SK-N-SH (cell line): Measurements from ENCODE around the gene PBX3. TPM values are rescaled to one million over a fixed set of nuclear protein-coding genes. Genes with fewer than 3 reads are reported as not detected.

Experiments used
- CTCF ChIA-PET: fragments of 300-600, 350-600 bp; formaldehyde crosslinking; extraction: SDS; loops from one replicate; lab custom pipeline; 2021; lab: Yijun Ruan, JAX
- POLR2A ChIA-PET: fragments of 350-600 bp; sonication (Branson Sonifier 250); formaldehyde crosslinking; extraction: SDS; loops from one replicate; lab custom pipeline; 2020; ENCODE audit warnings: antibody characterized with exemption, inconsistent platforms; lab: Yijun Ruan, JAX
- DNase-seq: peaks from one replicate; pipeline ENCODE4 v3.0.0; 2012
- H2AFZ ChIP-seq: fragments of 200-600 bp; sonication (generic); 2 replicates; pipeline ENCODE4 v1.8.1; 2016; ENCODE audit warnings: antibody characterized with exemption, mild to moderate bottlenecking, low read depth
- H3F3A ChIP-seq: fragments of 200-600 bp; sonication (generic); replicated peaks from 2 replicates; pipeline ENCODE3; 2016; ENCODE audit warnings: antibody characterized with exemption, mild to moderate bottlenecking; ENCODE audit not compliant: insufficient read depth
- H3K27ac ChIP-seq, 2 experiments: fragments of 200-500 bp in 1 of 2; fragments of 200-600 bp in 1 of 2; sonication (Bioruptor generic) in 1 of 2; sonication (generic), shearing (Covaris generic) in 1 of 2; 2 replicates each; pipeline versions ENCODE4 v1.5.1 to v1.6.1; 2014 to 2016; ENCODE audit warnings: low read depth in 2 of 2, inconsistent platforms in 1 of 2, low read length in 1 of 2, mild to moderate bottlenecking in 1 of 2, mixed read lengths in 1 of 2
- H3K27me3 ChIP-seq: fragments of 200-600 bp; sonication (generic), shearing (Covaris generic); 2 replicates; pipeline ENCODE4 v1.6.1; 2016; ENCODE audit warnings: mixed run types; ENCODE audit not compliant: insufficient read depth
- H3K36me3 ChIP-seq, 2 experiments: fragments of 200-500 bp in 1 of 2; fragments of 200-600 bp in 1 of 2; sonication (Bioruptor generic) in 1 of 2; sonication (generic) in 1 of 2; replicated peaks in 1 of 2; 2 replicates each; pipeline versions ENCODE3 to v1.5.1; 2014 to 2016; ENCODE audit warnings: low read length in 1 of 2, mild to moderate bottlenecking in 1 of 2; ENCODE audit not compliant: insufficient read depth in 2 of 2, control insufficient read depth in 1 of 2
- H3K4me1 ChIP-seq, 2 experiments: fragments of 200-500 bp in 1 of 2; fragments of 200-600 bp in 1 of 2; sonication (Bioruptor generic) in 1 of 2; sonication (generic), shearing (Covaris generic) in 1 of 2; 2 replicates each; pipeline versions ENCODE4 v1.5.1 to v1.6.1; 2014 to 2016; ENCODE audit warnings: low read depth in 1 of 2, low read length in 1 of 2, mixed run types in 1 of 2; ENCODE audit not compliant: insufficient read depth in 2 of 2, control insufficient read depth in 1 of 2
- H3K4me2 ChIP-seq: fragments of 200-600 bp; sonication (generic), shearing (Covaris generic); 2 replicates; pipeline ENCODE4 v1.6.1; 2017; ENCODE audit warnings: mixed run types
- H3K4me3 ChIP-seq, 2 experiments: fragments of 200-500 bp in 1 of 2; fragments of 200-600 bp in 1 of 2; sonication (Bioruptor generic) in 1 of 2; sonication (generic), shearing (Covaris generic) in 1 of 2; 2 replicates each; pipeline versions ENCODE4 v1.5.1 to v1.8.1; 2014 to 2016; ENCODE audit warnings: low read depth in 2 of 2, inconsistent platforms in 1 of 2, low read length in 1 of 2, mild to moderate bottlenecking in 1 of 2, mixed read lengths in 1 of 2, moderate library complexity in 1 of 2
- H3K79me2 ChIP-seq: fragments of 200-600 bp; sonication (generic); 2 replicates; pipeline ENCODE4 v1.8.1; 2017; ENCODE audit warnings: mild to moderate bottlenecking; ENCODE audit not compliant: insufficient read depth
- H3K9ac ChIP-seq: fragments of 200-600 bp; sonication (generic); 2 replicates; pipeline ENCODE4 v1.6.1; 2017; ENCODE audit warnings: mixed run types
- H3K9me2 ChIP-seq: fragments of 200-600 bp; sonication (generic); 2 replicates; pipeline ENCODE4 v1.6.1; 2017; ENCODE audit warnings: mixed run types
- H3K9me3 ChIP-seq: fragments of 200-600 bp; sonication (generic); 2 replicates; pipeline ENCODE4 v1.6.1; 2017; ENCODE audit warnings: mixed run types, mild to moderate bottlenecking, moderate library complexity
- H4K20me1 ChIP-seq: fragments of 200-600 bp; sonication (generic); 2 replicates; pipeline ENCODE4 v1.6.1; 2017; ENCODE audit warnings: mild to moderate bottlenecking, mixed run types; ENCODE audit not compliant: insufficient read depth
- EP300 ChIP-seq, 2 experiments: IDR thresholded peaks; 2 replicates each; pipeline versions ENCODE4 v1.4.0 to v1.6.1; 2012; ENCODE audit warnings: borderline replicate concordance in 1 of 2, low read depth in 1 of 2, low read length in 1 of 2
- GATA2 ChIP-seq: sonication (generic); formaldehyde crosslinking; IDR thresholded peaks from 2 replicates; pipeline ENCODE4 v1.5.0; 2020; ENCODE audit warnings: mild to moderate bottlenecking, missing genetic modification reagents
- MXI1 ChIP-seq: IDR thresholded peaks from 2 replicates; pipeline ENCODE4 v1.6.1; 2012; ENCODE audit warnings: mild to moderate bottlenecking, low read depth, low read length, improper control_type of control experiment
- POLR2AphosphoS5 ChIP-seq: IDR thresholded peaks from 2 replicates; pipeline ENCODE4 v1.6.1; 2012; ENCODE audit warnings: low read depth, low read length
- RAD21 ChIP-seq: IDR thresholded peaks from 2 replicates; pipeline ENCODE4 v1.6.1; 2012; ENCODE audit warnings: mild to moderate bottlenecking, low read length
- TAF1 ChIP-seq: IDR thresholded peaks from 2 replicates; pipeline ENCODE4 v1.6.1; 2012; ENCODE audit warnings: low read depth, mild to moderate bottlenecking, low read length, moderate library complexity, borderline replicate concordance
- YY1 ChIP-seq: IDR thresholded peaks from 2 replicates; pipeline ENCODE4 v1.4.0; 2012; ENCODE audit warnings: low read depth, mild to moderate bottlenecking
- WGBS: methylation state at CpG from one replicate; pipeline ENCODE4 v1.1.6; 2017; ENCODE audit warnings: low lambda C conversion rate; 5-methylcytosine and 5-hydroxymethylcytosine counted together
- polyA plus RNA-seq, 3 experiments: library from polyadenylated mRNA; depleted of rRNA; stranded (reverse); fragments of >200 nt; gene quantifications; 2 replicates each; pipeline ENCODE4 v1.2.3, GENCODE V29; 2012
- TF ChIP-seq, protein P1 (sequence below): IDR thresholded peaks from 2 replicates; pipeline ENCODE4 v1.6.1; 2012; ENCODE audit warnings: mild to moderate bottlenecking, low read depth, low read length, moderate library complexity
- TF ChIP-seq, protein P2 (sequence below): fragments of 150-350 bp; IDR thresholded peaks from 2 replicates; pipeline ENCODE4 v1.6.1; 2017; ENCODE audit warnings: antibody characterized with exemption, low read length, low read depth, borderline replicate concordance
- TF ChIP-seq, protein P3 (sequence below): fragments of 150-350 bp; IDR thresholded peaks from 2 replicates; pipeline ENCODE4 v1.6.1; 2016; ENCODE audit warnings: mild to moderate bottlenecking, low read depth, low read length

Gene PBX3
- polyA plus RNA-seq, 1 of the 3 experiments (the other 2 are of a cell fraction) = 73.0 TPM

DNA sequence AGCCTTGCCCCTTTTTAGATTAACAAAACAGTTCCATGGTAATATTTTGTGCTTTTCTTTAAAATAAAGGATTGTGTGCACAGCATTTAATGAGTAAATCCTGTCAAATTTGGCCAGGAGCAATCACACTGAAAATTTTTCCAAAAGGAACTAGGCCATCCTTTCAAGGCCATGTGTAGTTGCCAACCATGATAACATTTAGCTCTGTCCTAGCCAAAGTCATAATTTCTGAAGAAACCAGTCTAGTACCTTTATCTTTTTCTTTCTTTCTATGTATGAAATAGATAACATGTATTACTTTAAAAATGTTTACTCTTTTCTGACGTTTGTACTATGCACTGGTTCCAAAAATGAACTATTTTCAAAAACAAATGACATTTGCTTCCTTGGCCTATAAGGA, 143.7 kb downstream of the PBX3 start:
- Histone ChIP-seq H3K9ac (peak overlapping the region; percentile 76; the same call in 1 of the 2 replicates), H3K79me2 (peaks cover 98% of the 10 kb centered on the region), H3K9me2 (no peaks in the 10 kb centered on the region)

DNA sequence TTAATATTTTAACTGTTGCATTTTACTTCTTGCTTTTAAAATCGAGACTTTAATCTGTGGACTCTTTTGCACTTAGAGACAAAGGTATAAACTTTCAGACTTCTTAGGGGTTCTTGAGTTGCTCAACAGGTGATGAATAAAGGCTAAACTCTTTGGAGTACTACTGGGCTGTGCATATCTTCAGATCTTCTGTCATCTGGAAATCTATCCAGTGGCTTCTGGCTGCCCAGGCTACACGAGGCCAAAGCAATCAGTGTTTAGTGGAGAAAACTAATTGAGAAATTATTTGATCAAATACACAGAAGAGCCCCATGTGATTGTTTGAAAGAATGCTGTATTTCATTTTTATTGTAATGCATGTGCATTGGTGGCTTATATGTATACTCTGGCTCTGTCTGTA, 146.1 kb downstream of the PBX3 start:
- no peak overlapping the region for H3K4me3 ChIP-seq
- H3K4me2 ChIP-seq = no peak overlapping the region
- peaks cover 24% of the 10 kb centered on the region for H3F3A ChIP-seq
- peaks cover 98% of the 10 kb centered on the region for H3K79me2 ChIP-seq
- WGBS = 47% methylated on average over 2 of the region's 2 CpGs
- no peak overlapping the region for H2AFZ ChIP-seq
- POLR2A ChIA-PET = no interaction called here
- peak; percentile 12 for DNase-seq
- H3K4me1 ChIP-seq = peaks cover 0 to 54% of the 10 kb centered on the region in 2 experiments; a peak in 3 of 4 replicates
- H4K20me1 ChIP-seq = peaks cover 18% of the 10 kb centered on the region; the same call in 1 of the 2 replicates
- H3K36me3 ChIP-seq = no peaks in the 10 kb centered on the region
- H3K27ac ChIP-seq = peak overlapping the region in 1 of 2 experiments; percentile 47; a peak in 3 of 4 replicates
- H3K9me3 ChIP-seq = no peaks in the 10 kb centered on the region
- no peak overlapping the region for H3K9ac ChIP-seq
- H3K27me3 ChIP-seq = no peaks in the 10 kb centered on the region
- TF ChIP-seq EP300 (IDR thresholded peaks at IDR 0.05; ENCODE audit: borderline replicate concordance in 1 of 2, low read depth in 1 of 2, low read length in 1 of 2) = peak in 1 of 2 experiments; percentile 16; a peak in 1 of 4 replicates
- TF ChIP-seq GATA2 = peak; percentile 71
- TF ChIP-seq, protein P1, sequence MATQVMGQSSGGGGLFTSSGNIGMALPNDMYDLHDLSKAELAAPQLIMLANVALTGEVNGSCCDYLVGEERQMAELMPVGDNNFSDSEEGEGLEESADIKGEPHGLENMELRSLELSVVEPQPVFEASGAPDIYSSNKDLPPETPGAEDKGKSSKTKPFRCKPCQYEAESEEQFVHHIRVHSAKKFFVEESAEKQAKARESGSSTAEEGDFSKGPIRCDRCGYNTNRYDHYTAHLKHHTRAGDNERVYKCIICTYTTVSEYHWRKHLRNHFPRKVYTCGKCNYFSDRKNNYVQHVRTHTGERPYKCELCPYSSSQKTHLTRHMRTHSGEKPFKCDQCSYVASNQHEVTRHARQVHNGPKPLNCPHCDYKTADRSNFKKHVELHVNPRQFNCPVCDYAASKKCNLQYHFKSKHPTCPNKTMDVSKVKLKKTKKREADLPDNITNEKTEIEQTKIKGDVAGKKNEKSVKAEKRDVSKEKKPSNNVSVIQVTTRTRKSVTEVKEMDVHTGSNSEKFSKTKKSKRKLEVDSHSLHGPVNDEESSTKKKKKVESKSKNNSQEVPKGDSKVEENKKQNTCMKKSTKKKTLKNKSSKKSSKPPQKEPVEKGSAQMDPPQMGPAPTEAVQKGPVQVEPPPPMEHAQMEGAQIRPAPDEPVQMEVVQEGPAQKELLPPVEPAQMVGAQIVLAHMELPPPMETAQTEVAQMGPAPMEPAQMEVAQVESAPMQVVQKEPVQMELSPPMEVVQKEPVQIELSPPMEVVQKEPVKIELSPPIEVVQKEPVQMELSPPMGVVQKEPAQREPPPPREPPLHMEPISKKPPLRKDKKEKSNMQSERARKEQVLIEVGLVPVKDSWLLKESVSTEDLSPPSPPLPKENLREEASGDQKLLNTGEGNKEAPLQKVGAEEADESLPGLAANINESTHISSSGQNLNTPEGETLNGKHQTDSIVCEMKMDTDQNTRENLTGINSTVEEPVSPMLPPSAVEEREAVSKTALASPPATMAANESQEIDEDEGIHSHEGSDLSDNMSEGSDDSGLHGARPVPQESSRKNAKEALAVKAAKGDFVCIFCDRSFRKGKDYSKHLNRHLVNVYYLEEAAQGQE = no peak
- TF ChIP-seq MXI1 = 0 out of 2 replicates have a peak, but pooled peaks have one; percentile 17
- no peak for TF ChIP-seq YY1
- TF ChIP-seq, all 33 proteins: peak for 3
- H3K9me2 ChIP-seq = no peaks in the 10 kb centered on the region
- CTCF ChIA-PET = interaction anchor here (0.9 to 1.1 kb wide), 3 partner anchors 10 to 137 kb away, joined by 3 read pairs; no protein-coding TSS in a partner anchor

More for the DNA sequence above, 143.7 kb downstream of the PBX3 start:
- ChIA-PET POLR2A (no interaction called here), CTCF (no interaction called here)
- Histone ChIP-seq H3K4me1 (peaks cover 18 to 70% of the 10 kb centered on the region in 2 experiments), H3K27ac (peak overlapping the region; percentile 88 to 89), H3K9me3 (no peaks in the 10 kb centered on the region), H3K4me2 (peak overlapping the region; percentile 80), H2AFZ (no peak overlapping the region), H3K4me3 (peak overlapping the region in 1 of 2 experiments; percentile 57; a peak in 1 of 4 replicates), H3F3A (peaks cover 48% of the 10 kb centered on the region), H3K27me3 (no peaks in the 10 kb centered on the region), H3K36me3 (no peaks in the 10 kb centered on the region), H4K20me1 (peaks cover 9% of the 10 kb centered on the region; the same call in 1 of the 2 replicates)
- WGBS = 43% methylated on average over 1 of the region's 1 CpG
- DNase-seq = peak; percentile 10
- no peak for TF ChIP-seq TAF1
- TF ChIP-seq, protein P2, sequence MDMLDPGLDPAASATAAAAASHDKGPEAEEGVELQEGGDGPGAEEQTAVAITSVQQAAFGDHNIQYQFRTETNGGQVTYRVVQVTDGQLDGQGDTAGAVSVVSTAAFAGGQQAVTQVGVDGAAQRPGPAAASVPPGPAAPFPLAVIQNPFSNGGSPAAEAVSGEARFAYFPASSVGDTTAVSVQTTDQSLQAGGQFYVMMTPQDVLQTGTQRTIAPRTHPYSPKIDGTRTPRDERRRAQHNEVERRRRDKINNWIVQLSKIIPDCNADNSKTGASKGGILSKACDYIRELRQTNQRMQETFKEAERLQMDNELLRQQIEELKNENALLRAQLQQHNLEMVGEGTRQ = no peak
- TF ChIP-seq, protein P3, sequence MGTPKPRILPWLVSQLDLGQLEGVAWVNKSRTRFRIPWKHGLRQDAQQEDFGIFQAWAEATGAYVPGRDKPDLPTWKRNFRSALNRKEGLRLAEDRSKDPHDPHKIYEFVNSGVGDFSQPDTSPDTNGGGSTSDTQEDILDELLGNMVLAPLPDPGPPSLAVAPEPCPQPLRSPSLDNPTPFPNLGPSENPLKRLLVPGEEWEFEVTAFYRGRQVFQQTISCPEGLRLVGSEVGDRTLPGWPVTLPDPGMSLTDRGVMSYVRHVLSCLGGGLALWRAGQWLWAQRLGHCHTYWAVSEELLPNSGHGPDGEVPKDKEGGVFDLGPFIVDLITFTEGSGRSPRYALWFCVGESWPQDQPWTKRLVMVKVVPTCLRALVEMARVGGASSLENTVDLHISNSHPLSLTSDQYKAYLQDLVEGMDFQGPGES = no peak
- TF ChIP-seq YY1 = no peak
- no peak for TF ChIP-seq RAD21
- TF ChIP-seq POLR2AphosphoS5 = no peak
